H1 (cell line): ENCODE results near the gene SERGEF. TPM values are rescaled to one million over a fixed set of nuclear protein-coding genes. Genes with fewer than 3 reads are reported as not detected.

Experiments
- CTCF ChIA-PET: fragments of 300-600 bp; sonication (Branson Sonifier 250); formaldehyde crosslinking; loops from one replicate; lab custom pipeline; 2021; ENCODE audit not compliant: partially characterized antibody; lab: Charles Lee
- POLR2A ChIA-PET: fragments of 300-600 bp; sonication (Branson Sonifier 250); formaldehyde crosslinking; loops from one replicate; lab custom pipeline; 2021; ENCODE audit warnings: inconsistent platforms; ENCODE audit not compliant: partially characterized antibody; lab: Charles Lee
- DNase-seq, 2 experiments: peaks; one replicate each; pipeline versions ENCODE4 v3.0.0 to v3.0.0-alpha.2; 2010 to 2022; ENCODE audit warnings: low spot score in 2 of 2, low read depth in 1 of 2, mixed read lengths in 1 of 2
- FAIRE-seq: peaks from 2 replicates; lab custom pipeline; 2011; peaks lifted over from hg19 to GRCh38; lab: Jason Lieb, UNC
- H2AFZ ChIP-seq: 2 replicates; pipeline ENCODE4 v1.8.1; 2012; ENCODE audit warnings: low read length, inconsistent platforms
- H2AK5ac ChIP-seq: 2 replicates; pipeline ENCODE4 v1.6.1; 2013; ENCODE audit warnings: low read depth, low read length
- H2BK120ac ChIP-seq: replicated peaks from 2 replicates; pipeline ENCODE3; 2013; ENCODE audit warnings: low read depth, low read length, inconsistent platforms
- H2BK12ac ChIP-seq: 2 replicates; pipeline ENCODE4 v1.6.1; 2013; ENCODE audit warnings: low read depth, low read length
- H2BK15ac ChIP-seq: 2 replicates; pipeline ENCODE4 v1.6.1; 2013; ENCODE audit warnings: low read length
- H2BK20ac ChIP-seq: 2 replicates; pipeline ENCODE4 v1.6.1; 2013; ENCODE audit warnings: low read length
- H2BK5ac ChIP-seq: 2 replicates; pipeline ENCODE4 v1.6.1; 2013; ENCODE audit warnings: low read depth, low read length
- H3K14ac ChIP-seq: 2 replicates; pipeline ENCODE4 v1.6.1; 2013; ENCODE audit warnings: inconsistent platforms; ENCODE audit not compliant: insufficient read length
- H3K18ac ChIP-seq: 2 replicates; pipeline ENCODE4 v1.6.1; 2013; ENCODE audit warnings: low read length; ENCODE audit errors: extremely low read depth
- H3K23ac ChIP-seq: 2 replicates; pipeline ENCODE4 v1.6.1; 2013; ENCODE audit warnings: inconsistent platforms; ENCODE audit not compliant: insufficient read length
- H3K23me2 ChIP-seq: 2 replicates; pipeline ENCODE4 v1.6.1; 2013; ENCODE audit warnings: low read depth, low read length
- H3K27ac ChIP-seq: 2 replicates; pipeline ENCODE4 v1.6.1; 2011; ENCODE audit warnings: low read depth, low read length, inconsistent platforms
- H3K27me3 ChIP-seq, 4 experiments: replicated peaks in 1 of 4; 1 replicate in 1 of 4; 2 replicates in 3 of 4; pipeline versions ENCODE4 v1.6.1 to v1.8.1; 2011 to 2013; ENCODE audit warnings: low read length in 3 of 4, mild to moderate bottlenecking in 3 of 4, inconsistent platforms in 2 of 4, mixed read lengths in 2 of 4, moderate library complexity in 1 of 4; ENCODE audit not compliant: control insufficient read depth in 3 of 4, insufficient read depth in 3 of 4; ENCODE audit errors: extremely low read depth in 1 of 4
- H3K36me3 ChIP-seq, 4 experiments: 2 replicates each; pipeline versions ENCODE4 v1.6.1 to v1.8.1; 2011 to 2013; ENCODE audit warnings: mild to moderate bottlenecking in 4 of 4, low read length in 3 of 4, moderate library complexity in 2 of 4, control low read depth in 1 of 4, inconsistent platforms in 1 of 4; ENCODE audit not compliant: insufficient read depth in 4 of 4, control insufficient read depth in 2 of 4
- H3K4ac ChIP-seq: replicated peaks from 2 replicates; pipeline ENCODE3; 2013; ENCODE audit warnings: low read length, low read depth, mixed read lengths, inconsistent platforms; ENCODE audit not compliant: insufficient read length
- H3K4me1 ChIP-seq, 4 experiments: replicated peaks in 1 of 4; 1 replicate in 1 of 4; 2 replicates in 3 of 4; pipeline versions ENCODE4 v1.6.1 to v1.8.1; 2011 to 2013; ENCODE audit warnings: low read length in 3 of 4, inconsistent platforms in 2 of 4, mixed read lengths in 1 of 4; ENCODE audit not compliant: insufficient read depth in 4 of 4, control insufficient read depth in 3 of 4
- H3K4me2 ChIP-seq, 2 experiments: 2 replicates each; pipeline versions ENCODE4 v1.6.1 to v1.8.1; 2011 to 2013; ENCODE audit warnings: low read depth in 2 of 2, low read length in 2 of 2, control low read depth in 1 of 2, inconsistent platforms in 1 of 2, mild to moderate bottlenecking in 1 of 2; ENCODE audit not compliant: insufficient read depth in 1 of 2
- H3K4me3 ChIP-seq, 4 experiments: fragments of 200-600, 300-600 bp in 1 of 4; sonication (generic), shearing (Covaris generic), sonication (Bioruptor Twin) in 1 of 4; 2 replicates each; pipeline versions ENCODE4 v1.5.1 to v1.8.1; 2011 to 2016; ENCODE audit warnings: low read length in 4 of 4, low read depth in 3 of 4, control low read depth in 2 of 4, inconsistent platforms in 2 of 4, mild to moderate bottlenecking in 2 of 4, mixed read lengths in 1 of 4, moderate library complexity in 1 of 4; ENCODE audit not compliant: insufficient read depth in 2 of 4; ENCODE audit errors: extremely low read depth in 1 of 4
- H3K56ac ChIP-seq: replicated peaks from 2 replicates; pipeline ENCODE3; 2013; ENCODE audit warnings: low read depth, mild to moderate bottlenecking, mixed read lengths, low read length, inconsistent platforms; ENCODE audit not compliant: insufficient read length
- H3K79me1 ChIP-seq: 2 replicates; pipeline ENCODE4 v1.6.1; 2013; ENCODE audit warnings: low read depth, low read length, control low read depth
- H3K79me2 ChIP-seq, 2 experiments: 2 replicates each; pipeline versions ENCODE4 v1.6.1 to v1.8.1; 2012 to 2013; ENCODE audit warnings: low read length in 2 of 2, mild to moderate bottlenecking in 2 of 2, inconsistent platforms in 1 of 2; ENCODE audit not compliant: insufficient read depth in 2 of 2, control insufficient read depth in 1 of 2
- H3K9ac ChIP-seq, 4 experiments: replicated peaks in 1 of 4; 1 replicate in 1 of 4; 2 replicates in 3 of 4; pipeline versions ENCODE4 v1.6.1 to v1.8.1; 2011 to 2013; ENCODE audit warnings: low read depth in 3 of 4, low read length in 3 of 4, control low read depth in 2 of 4, mild to moderate bottlenecking in 2 of 4, moderate library complexity in 2 of 4, inconsistent platforms in 1 of 4; ENCODE audit errors: extremely low read depth in 1 of 4
- H3K9me3 ChIP-seq, 2 experiments: 2 replicates each; pipeline versions ENCODE4 v1.6.1 to v1.8.1; 2012 to 2013; ENCODE audit warnings: mild to moderate bottlenecking in 2 of 2, moderate library complexity in 2 of 2, control low read depth in 1 of 2, inconsistent platforms in 1 of 2, low read depth in 1 of 2, low read length in 1 of 2, mixed read lengths in 1 of 2; ENCODE audit not compliant: insufficient read depth in 2 of 2
- H4K20me1 ChIP-seq, 2 experiments: replicated peaks in 1 of 2; 2 replicates each; pipeline versions ENCODE3 to v1.8.1; 2011 to 2013; ENCODE audit warnings: inconsistent platforms in 2 of 2, low read length in 2 of 2, mild to moderate bottlenecking in 1 of 2; ENCODE audit not compliant: insufficient read depth in 2 of 2, control insufficient read depth in 1 of 2
- H4K5ac ChIP-seq: 2 replicates; pipeline ENCODE4 v1.6.1; 2013; ENCODE audit warnings: low read length, low read depth, mixed read lengths, inconsistent platforms; ENCODE audit not compliant: insufficient read length
- H4K8ac ChIP-seq: 2 replicates; pipeline ENCODE4 v1.8.0; 2013; ENCODE audit warnings: mild to moderate bottlenecking, moderate library complexity, low read length, inconsistent platforms; ENCODE audit not compliant: insufficient read depth; ENCODE audit errors: extremely low read depth
- H4K91ac ChIP-seq: replicated peaks from 2 replicates; pipeline ENCODE3; 2013; ENCODE audit warnings: low read length, mixed read lengths, inconsistent platforms; ENCODE audit not compliant: insufficient read length
- SP1 ChIP-seq: IDR thresholded peaks from 2 replicates; pipeline ENCODE4 v1.6.1; 2011; ENCODE audit warnings: low read depth, low read length
- WGBS, 2 experiments: shearing (Covaris generic) in 1 of 2; methylation state at CpG; one replicate each; pipeline versions ENCODE4 v1.1.6 to v1.1.7; 2013 to 2015; ENCODE audit warnings: low lambda C conversion rate in 2 of 2, mixed read lengths in 2 of 2, inconsistent platforms in 1 of 2, low coverage in 1 of 2, missing lambda C conversion rate in 1 of 2; ENCODE audit not compliant: insufficient replicate concordance in 2 of 2, insufficient coverage in 1 of 2, insufficient read length in 1 of 2; ENCODE audit errors: extremely low coverage in 1 of 2, missing lambda C conversion rate in 1 of 2; 5-methylcytosine and 5-hydroxymethylcytosine counted together
- polyA plus RNA-seq, 7 experiments: library from polyadenylated mRNA; depleted of rRNA in 3 of 7; stranded (reverse) in 5 of 7; unstranded in 2 of 7; fragments of >200 nt in 5 of 7; fragments of 200-250 nt in 2 of 7; gene quantifications; 1 replicate in 5 of 7; 2 replicates in 1 of 7; 4 replicates in 1 of 7; pipeline versions ENCODE4 v1.2.1 to v1.2.3, GENCODE V29; 2011 to 2013; ENCODE audit warnings: missing spikeins in 2 of 7, mixed read lengths in 2 of 7
- total RNA-seq: library from RNA; stranded (reverse); fragmentation: NEBNext Ultra II Directional; extraction: Animal tissue kit (Norgen Biotek cat#: 25700); gene quantifications from 2 replicates; pipeline ENCODE4 v1.2.1, GENCODE V29; 2021

SERGEF gene
- total and polyA plus RNA-seq, 2 of the 8 experiments (the other 6 are each of a cell fraction or from before 2014, with no cell fraction given) = 16.6 to 28.8 TPM

DNA sequence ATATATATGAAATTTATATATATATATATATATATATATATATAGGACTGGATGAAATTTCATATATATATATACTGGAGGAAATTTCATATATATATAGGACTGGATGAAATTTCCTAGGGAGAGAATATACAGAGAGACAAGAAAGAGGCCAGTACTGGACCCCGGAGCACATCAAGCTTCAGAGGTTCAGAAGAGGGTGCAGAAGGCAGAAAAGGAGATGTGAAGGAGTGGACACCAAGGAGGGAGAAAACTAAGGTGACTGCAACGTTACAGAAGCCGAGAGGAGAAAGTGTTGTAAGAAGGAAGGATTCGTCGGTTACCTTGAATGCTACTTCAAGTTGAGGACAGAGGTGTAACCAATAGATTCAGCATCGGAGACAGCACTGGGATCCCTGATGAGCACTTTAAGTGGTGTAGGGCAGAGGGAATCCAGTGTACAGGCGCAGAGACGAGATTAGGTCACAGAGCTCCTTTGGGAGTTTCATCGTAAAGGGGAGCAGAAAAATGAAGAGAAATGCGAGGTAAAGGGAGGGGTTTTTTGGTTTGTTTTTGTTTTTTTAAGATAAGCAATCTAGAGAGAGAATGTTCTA, 41.8 kb upstream of the SERGEF start:
- no peak for FAIRE-seq
- no peak overlapping the region for H3K27ac ChIP-seq
- no peak for TF ChIP-seq SP1

More for the DNA sequence above, 41.8 kb upstream of the SERGEF start:
- H2AFZ ChIP-seq = no peak overlapping the region; the same call in 1 of the 2 replicates
- no peak overlapping the region for H4K91ac ChIP-seq
- H3K4me3 ChIP-seq = no peak overlapping the region
- no peak overlapping the region for H2BK15ac ChIP-seq
- WGBS, 2 experiments = 87 to 100% methylated on average over 2 to 10 of the region's 10 CpGs
- H2BK12ac ChIP-seq = no peak overlapping the region
- no peak overlapping the region for H2BK20ac ChIP-seq
- no peaks in the 10 kb centered on the region for H3K4me1 ChIP-seq
- H4K8ac ChIP-seq = no peak overlapping the region
- H4K20me1 ChIP-seq = no peaks in the 10 kb centered on the region
- no peaks in the 10 kb centered on the region for H3K9me3 ChIP-seq
- H3K18ac ChIP-seq = no peak overlapping the region
- no peaks in the 10 kb centered on the region for H3K36me3 ChIP-seq
- no peak for DNase-seq
- H3K27me3 ChIP-seq = no peaks in the 10 kb centered on the region
- H3K14ac ChIP-seq = no peak overlapping the region
- no peak overlapping the region for H3K9ac ChIP-seq
- no peak overlapping the region for H3K23ac ChIP-seq
- H2AK5ac ChIP-seq = no peak overlapping the region
- no peak overlapping the region for H2BK120ac ChIP-seq
- H2BK5ac ChIP-seq = no peak overlapping the region
- ChIA-PET POLR2A (interaction anchor here (1.1 kb wide), 1 partner anchor 10 kb away, joined by 3 read pairs; no protein-coding TSS in a partner anchor), CTCF (no interaction called here)
- H3K79me1 ChIP-seq = no peaks in the 10 kb centered on the region
- no peak overlapping the region for H4K5ac ChIP-seq
- H3K4me2 ChIP-seq = no peak overlapping the region
- H3K23me2 ChIP-seq = peaks cover 2% of the 10 kb centered on the region; the same call in 1 of the 2 replicates
- no peak overlapping the region for H3K4ac ChIP-seq
- no peak overlapping the region for H3K56ac ChIP-seq
- H3K79me2 ChIP-seq = no peaks in the 10 kb centered on the region
